Activated naive CD4-positive, alpha-beta T cell treated with anti-CD3 and anti-CD28 coated beads, Interleukin-2, amount 50 U/mL, for 24 hours (primary cell): Measurements from ENCODE around the gene IFIT2.
"Not testable (repeated sequence)": the region's sequence is repeated elsewhere in the genome, so short reads cannot be mapped to it uniquely, and the experiment has no call there.

Experiments
- H3K27ac Mint-ChIP-seq: one replicate; pipeline ENCODE4 v1.8.0; 2021; ENCODE audit warnings: mild to moderate bottlenecking, mixed read lengths
- H3K27me3 Mint-ChIP-seq: one replicate; pipeline ENCODE4 v1.8.0; 2021; ENCODE audit warnings: mixed read lengths
- H3K36me3 Mint-ChIP-seq: one replicate; pipeline ENCODE4 v1.8.0; 2021; ENCODE audit warnings: mixed read lengths
- H3K4me1 Mint-ChIP-seq: one replicate; pipeline ENCODE4 v1.8.0; 2021; ENCODE audit warnings: mixed read lengths
- H3K4me3 Mint-ChIP-seq: one replicate; pipeline ENCODE4 v1.8.0; 2021; ENCODE audit warnings: mild to moderate bottlenecking, mixed read lengths
- H3K9me3 Mint-ChIP-seq: one replicate; pipeline ENCODE4 v1.8.0; 2021; ENCODE audit warnings: mixed read lengths

IFIT2 gene

GRCh38 chr10:89337484-89337883 is 35.6 kb downstream of the IFIT2 start:
- H3K27ac Mint-ChIP-seq = no peak overlapping the region
- H3K9me3 Mint-ChIP-seq = no peaks in the 10 kb centered on the region
- no peaks in the 10 kb centered on the region for H3K27me3 Mint-ChIP-seq

GRCh38 chr10:89338713-89339112 is 36.9 kb downstream of the IFIT2 start:
- H3K4me3 Mint-ChIP-seq = no peak overlapping the region
- no peaks in the 10 kb centered on the region for H3K27me3 Mint-ChIP-seq
- H3K36me3 Mint-ChIP-seq = peaks cover 24% of the 10 kb centered on the region

More at GRCh38 chr10:89337484-89337883, 35.6 kb downstream of the IFIT2 start:
- Mint-ChIP-seq H3K4me3 (no peak overlapping the region), H3K4me1 (peaks cover 57% of the 10 kb centered on the region), H3K36me3 (peaks cover 24% of the 10 kb centered on the region)

GRCh38 chr10:89339875-89340274 is 38.0 kb downstream of the IFIT2 start:
- Mint-ChIP-seq H3K4me3 (no peak overlapping the region), H3K4me1 (peaks cover 38% of the 10 kb centered on the region), H3K27me3 (no peaks in the 10 kb centered on the region), H3K36me3 (peaks cover 24% of the 10 kb centered on the region), H3K9me3 (no peaks in the 10 kb centered on the region), H3K27ac (no peak overlapping the region)

More at GRCh38 chr10:89338713-89339112, 36.9 kb downstream of the IFIT2 start:
- Mint-ChIP-seq H3K27ac (no peak overlapping the region), H3K4me1 (peaks cover 44% of the 10 kb centered on the region), H3K9me3 (no peaks in the 10 kb centered on the region)

- Mint-ChIP-seq H3K4me3 (no peak overlapping the region), H3K9me3 (no peaks in the 10 kb centered on the region), H3K27ac (no peak overlapping the region), H3K4me1 (peaks cover 22% of the 10 kb centered on the region), H3K36me3 (peaks cover 21% of the 10 kb centered on the region), H3K27me3 (no peaks in the 10 kb centered on the region)
These were observed 39.8 kb downstream of the IFIT2 start for GRCh38 chr10:89341649-89342048.

- Mint-ChIP-seq H3K4me1 (peaks cover 21% of the 10 kb centered on the region), H3K9me3 (no peaks in the 10 kb centered on the region), H3K36me3 (peaks cover 21% of the 10 kb centered on the region), H3K4me3 (no peak overlapping the region), H3K27ac (no peak overlapping the region), H3K27me3 (no peaks in the 10 kb centered on the region)
These were observed 40.5 kb downstream of the IFIT2 start for GRCh38 chr10:89342206-89342958.

- H3K9me3 Mint-ChIP-seq = no peaks in the 10 kb centered on the region
- H3K27ac Mint-ChIP-seq = no peak overlapping the region
- H3K4me1 Mint-ChIP-seq = peaks cover 18% of the 10 kb centered on the region
- peaks cover 21% of the 10 kb centered on the region for H3K36me3 Mint-ChIP-seq
- no peaks in the 10 kb centered on the region for H3K27me3 Mint-ChIP-seq
- H3K4me3 Mint-ChIP-seq = no peak overlapping the region
These were observed 41.4 kb downstream of the IFIT2 start for GRCh38 chr10:89343089-89343767.

- Mint-ChIP-seq H3K4me3 (no peak overlapping the region), H3K4me1 (peaks cover 19% of the 10 kb centered on the region), H3K27ac (no peak overlapping the region), H3K36me3 (peaks cover 13% of the 10 kb centered on the region), H3K9me3 (no peaks in the 10 kb centered on the region), H3K27me3 (no peaks in the 10 kb centered on the region)
These were observed 42.3 kb downstream of the IFIT2 start for GRCh38 chr10:89344156-89344555.

GRCh38 chr10:89345367-89346000 is 43.6 kb downstream of the IFIT2 start:
- no peak overlapping the region for H3K4me3 Mint-ChIP-seq
- H3K9me3 Mint-ChIP-seq = no peaks in the 10 kb centered on the region
- peaks cover 3% of the 10 kb centered on the region for H3K36me3 Mint-ChIP-seq
- no peak overlapping the region for H3K27ac Mint-ChIP-seq
- H3K4me1 Mint-ChIP-seq = peaks cover 20% of the 10 kb centered on the region
- no peaks in the 10 kb centered on the region for H3K27me3 Mint-ChIP-seq

- Mint-ChIP-seq H3K9me3 (no peaks in the 10 kb centered on the region), H3K4me1 (peaks cover 31% of the 10 kb centered on the region), H3K27me3 (no peaks in the 10 kb centered on the region), H3K36me3 (no peaks in the 10 kb centered on the region), H3K4me3 (no peak overlapping the region), H3K27ac (no peak overlapping the region)
These were observed 44.8 kb downstream of the IFIT2 start for GRCh38 chr10:89346405-89347254.

GRCh38 chr10:89347701-89348457 is 46.0 kb downstream of the IFIT2 start:
- Mint-ChIP-seq H3K27me3 (no peaks in the 10 kb centered on the region), H3K36me3 (no peaks in the 10 kb centered on the region), H3K4me3 (no peak overlapping the region), H3K27ac (no peak overlapping the region), H3K4me1 (peaks cover 38% of the 10 kb centered on the region), H3K9me3 (no peaks in the 10 kb centered on the region)

- H3K4me1 Mint-ChIP-seq = peaks cover 38% of the 10 kb centered on the region
- H3K9me3 Mint-ChIP-seq = no peaks in the 10 kb centered on the region
- no peaks in the 10 kb centered on the region for H3K36me3 Mint-ChIP-seq
- H3K27me3 Mint-ChIP-seq = no peaks in the 10 kb centered on the region
- H3K27ac Mint-ChIP-seq = no peak overlapping the region
- H3K4me3 Mint-ChIP-seq = no peak overlapping the region
These were observed 46.6 kb downstream of the IFIT2 start for GRCh38 chr10:89348481-89348880.

GRCh38 chr10:89348975-89349374 is 47.1 kb downstream of the IFIT2 start:
- Mint-ChIP-seq H3K27ac (no peak overlapping the region), H3K4me1 (peaks cover 38% of the 10 kb centered on the region), H3K36me3 (peaks cover 2% of the 10 kb centered on the region), H3K27me3 (no peaks in the 10 kb centered on the region), H3K9me3 (peaks cover 2% of the 10 kb centered on the region), H3K4me3 (no peak overlapping the region)

GRCh38 chr10:89350631-89351315 is 48.9 kb downstream of the IFIT2 start:
- H3K9me3 Mint-ChIP-seq, H3K36me3 Mint-ChIP-seq, H3K27ac Mint-ChIP-seq, H3K27me3 Mint-ChIP-seq: not testable (repeated sequence)
- Mint-ChIP-seq H3K4me3 (peak overlapping the region; percentile 32), H3K4me1 (peaks cover 38% of the 10 kb centered on the region)

GRCh38 chr10:89351412-89351779 is 49.5 kb downstream of the IFIT2 start:
- peak overlapping the region; percentile 15 for H3K4me3 Mint-ChIP-seq
- no peaks in the 10 kb centered on the region for H3K27me3 Mint-ChIP-seq
- H3K27ac Mint-ChIP-seq = no peak overlapping the region
- H3K4me1 Mint-ChIP-seq = peaks cover 38% of the 10 kb centered on the region
- H3K9me3 Mint-ChIP-seq = peaks cover 5% of the 10 kb centered on the region
- H3K36me3 Mint-ChIP-seq = peaks cover 4% of the 10 kb centered on the region
